Sigmoid colon (tissue), 4 donors: Measurements from ENCODE around the gene ZBTB1.

ENCODE experiments used
- CTCF ChIP-seq, 4 experiments: fragments of 450-650 bp in 3 of 4; fragments of 200-600 bp in 1 of 4; IDR thresholded peaks; one replicate each; pipeline ENCODE4 v1.5.1; 2016 to 2019; ENCODE audit warnings: antibody characterized with exemption in 4 of 4, mild to moderate bottlenecking in 3 of 4, moderate library complexity in 2 of 4
- EP300 ChIP-seq, 4 donors: sonication (generic); formaldehyde crosslinking; IDR thresholded peaks; one replicate each; pipeline ENCODE4 v1.6.1; 2017; ENCODE audit warnings: antibody characterized with exemption in 4 of 4
- POLR2A ChIP-seq, 2 donors: fragments of 450-650 bp; IDR thresholded peaks; one replicate each; pipeline ENCODE4 v1.6.1; 2016; ENCODE audit warnings: antibody characterized with exemption in 2 of 2, mild to moderate bottlenecking in 2 of 2, moderate library complexity in 2 of 2

DNA sequence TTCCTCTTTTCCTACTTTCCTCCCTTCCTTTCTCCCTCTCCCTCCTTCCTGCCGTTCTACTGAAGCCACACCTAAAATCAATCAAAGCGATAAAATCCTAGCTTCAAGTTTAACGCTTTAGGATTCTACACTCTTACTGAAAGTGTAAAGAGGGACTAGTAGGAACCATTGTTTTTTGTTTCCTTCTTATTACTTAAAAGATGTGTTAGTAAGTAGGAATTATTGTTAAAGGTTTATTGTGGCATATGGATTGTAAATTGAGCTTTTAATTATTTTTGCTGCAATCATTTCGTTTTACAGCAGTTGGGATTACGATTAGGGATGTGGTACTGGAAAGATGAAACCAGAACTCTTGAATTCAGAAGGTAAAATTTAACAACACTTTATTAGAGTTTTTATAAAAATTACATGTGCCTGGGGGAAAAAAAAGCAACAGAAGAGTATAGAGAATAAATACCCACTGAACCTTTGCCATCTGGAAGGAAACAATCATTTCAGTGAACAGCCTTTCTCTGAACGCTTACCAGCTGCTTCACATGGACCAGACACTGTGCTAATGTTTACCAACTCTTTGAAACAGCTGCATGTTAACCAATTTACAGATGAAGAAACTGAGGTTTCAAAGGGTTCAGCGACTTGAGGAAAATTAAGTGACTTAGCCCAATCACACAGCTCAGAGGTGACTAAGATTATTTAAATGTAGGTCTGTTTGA is 46.2 kb downstream of the ZBTB1 start:
- no peak for TF ChIP-seq POLR2A (IDR thresholded peaks at IDR 0.05)
- no peak for TF ChIP-seq CTCF (IDR thresholded peaks at IDR 0.05)
- TF ChIP-seq EP300 (IDR thresholded peaks at IDR 0.05), result no peak
